OCI-M2 (cell line): ENCODE data around the gene PAX2.

Experiments used
- DNase-seq: peaks from one replicate; lab custom pipeline; 2025; ENCODE audit not compliant: unreplicated experiment; lab: John Stamatoyannopoulos, UW

The PAX2 gene

GRCh38 chr10:100811752-100812750 is 66.7 kb downstream of the PAX2 start:
- DNase-seq = no peak

GRCh38 chr10:100812978-100813377 is 67.6 kb downstream of the PAX2 start:
- no peak for DNase-seq

GRCh38 chr10:100814751-100815474 is 69.5 kb downstream of the PAX2 start:
- no peak for DNase-seq

GRCh38 chr10:100816671-100817070 is 71.3 kb downstream of the PAX2 start:
- no peak for DNase-seq

DNA sequence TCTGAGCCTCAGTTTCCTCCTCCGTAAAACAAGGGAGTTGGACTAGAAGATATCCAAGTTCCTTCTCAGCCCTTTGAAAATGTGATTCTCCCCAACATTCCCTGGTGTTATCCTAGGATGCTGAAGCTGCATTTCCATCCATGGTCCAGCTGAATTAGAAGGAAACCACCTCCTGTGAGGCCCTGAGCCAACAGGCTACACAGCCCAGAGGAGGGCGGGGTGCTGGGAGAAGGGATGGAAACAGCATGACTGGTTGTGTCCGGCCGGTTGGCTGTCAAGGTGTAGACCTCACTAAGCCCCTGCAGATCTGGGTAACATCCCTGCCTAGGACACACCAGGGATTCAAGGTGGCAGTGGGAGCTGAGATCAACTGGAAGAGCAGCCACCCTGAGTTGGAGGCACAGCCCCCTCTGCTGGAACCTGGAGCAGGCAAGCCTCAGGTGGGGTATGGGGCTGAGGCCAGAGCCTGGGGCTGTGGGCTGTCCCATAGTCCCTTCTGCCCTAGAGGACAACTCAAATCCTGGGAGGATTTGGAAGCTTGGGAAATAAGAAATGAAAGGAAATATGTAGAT is 72.0 kb downstream of the PAX2 start:
- no peak for DNase-seq

DNA sequence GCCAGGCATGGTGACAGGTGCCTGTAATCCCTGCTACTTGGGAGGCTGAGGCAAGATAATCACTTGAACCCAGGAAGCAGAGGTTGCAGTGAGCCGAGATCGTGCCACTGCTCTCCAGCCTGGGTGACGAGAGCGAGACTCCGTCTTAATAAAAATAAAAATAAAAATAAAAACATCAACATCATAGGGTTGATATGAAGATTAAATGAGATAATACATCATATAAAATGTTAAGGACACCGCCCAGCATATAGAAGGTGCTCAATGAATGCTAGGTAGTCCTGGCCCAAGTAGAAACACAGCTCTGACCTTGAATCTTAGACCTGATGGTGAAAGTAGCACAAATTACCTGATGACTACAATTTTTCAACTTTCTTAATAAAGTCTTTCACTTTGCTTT is 74.0 kb downstream of the PAX2 start:
- no peak for DNase-seq

GRCh38 chr10:100823194-100823593 is 77.8 kb downstream of the PAX2 start:
- no peak for DNase-seq

DNA sequence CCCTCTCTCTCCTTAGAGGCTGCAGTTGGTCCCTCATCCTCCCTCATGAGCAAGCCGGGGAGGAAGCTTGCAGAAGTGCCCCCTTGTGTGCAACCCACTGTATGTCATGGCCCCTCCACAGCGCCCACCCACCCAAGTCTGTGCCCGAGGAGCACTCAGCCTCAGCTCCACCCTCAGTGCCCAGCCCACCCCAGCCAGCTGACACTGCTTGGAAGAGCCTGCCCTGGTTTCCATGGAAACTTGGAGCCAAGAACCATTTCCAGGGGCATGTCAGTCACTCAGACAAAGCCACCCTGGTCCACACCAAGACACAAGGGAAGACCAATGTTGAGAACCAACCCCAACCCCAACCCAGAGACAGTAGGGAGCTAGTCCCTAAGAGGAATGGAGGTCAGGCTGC is 79.5 kb downstream of the PAX2 start:
- no peak for DNase-seq

GRCh38 chr10:100825325-100825875 is 80.0 kb downstream of the PAX2 start:
- no peak for DNase-seq

DNA sequence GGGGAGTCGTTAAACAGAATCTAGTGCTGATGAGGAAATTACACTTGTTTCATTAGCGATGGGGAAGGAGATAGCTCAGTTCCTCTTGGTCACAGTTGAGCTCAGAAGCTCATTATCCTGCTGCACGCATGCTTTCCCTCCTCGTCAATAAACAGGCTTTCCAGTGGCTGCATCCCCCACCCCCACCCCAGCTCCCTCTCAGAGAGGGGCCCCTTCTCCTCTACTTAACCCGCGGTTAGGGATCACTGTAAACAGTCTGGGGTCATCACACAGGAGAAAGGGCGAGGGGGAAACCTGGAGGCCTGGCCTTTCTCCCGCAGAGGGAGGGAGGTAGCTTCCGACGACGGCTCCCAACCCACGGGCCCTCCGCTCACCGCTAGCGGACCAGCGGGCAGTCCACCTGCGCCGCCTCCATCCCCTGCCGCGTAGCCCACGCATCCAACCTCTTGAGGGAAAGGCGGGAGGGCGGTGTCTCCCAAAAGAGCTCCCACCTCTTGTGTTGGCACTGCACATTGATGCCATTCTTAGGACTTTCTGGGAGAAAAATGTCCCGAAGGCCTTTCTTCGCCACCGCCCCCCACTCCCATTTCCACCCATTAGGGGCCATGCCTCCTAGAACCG is 80.8 kb downstream of the PAX2 start:
- DNase-seq = no peak

GRCh38 chr10:100826661-100826982 is 81.2 kb downstream of the PAX2 start:
- DNase-seq = no peak

GRCh38 chr10:100826983-100827818 is 81.8 kb downstream of the PAX2 start:
- no peak for DNase-seq

DNA sequence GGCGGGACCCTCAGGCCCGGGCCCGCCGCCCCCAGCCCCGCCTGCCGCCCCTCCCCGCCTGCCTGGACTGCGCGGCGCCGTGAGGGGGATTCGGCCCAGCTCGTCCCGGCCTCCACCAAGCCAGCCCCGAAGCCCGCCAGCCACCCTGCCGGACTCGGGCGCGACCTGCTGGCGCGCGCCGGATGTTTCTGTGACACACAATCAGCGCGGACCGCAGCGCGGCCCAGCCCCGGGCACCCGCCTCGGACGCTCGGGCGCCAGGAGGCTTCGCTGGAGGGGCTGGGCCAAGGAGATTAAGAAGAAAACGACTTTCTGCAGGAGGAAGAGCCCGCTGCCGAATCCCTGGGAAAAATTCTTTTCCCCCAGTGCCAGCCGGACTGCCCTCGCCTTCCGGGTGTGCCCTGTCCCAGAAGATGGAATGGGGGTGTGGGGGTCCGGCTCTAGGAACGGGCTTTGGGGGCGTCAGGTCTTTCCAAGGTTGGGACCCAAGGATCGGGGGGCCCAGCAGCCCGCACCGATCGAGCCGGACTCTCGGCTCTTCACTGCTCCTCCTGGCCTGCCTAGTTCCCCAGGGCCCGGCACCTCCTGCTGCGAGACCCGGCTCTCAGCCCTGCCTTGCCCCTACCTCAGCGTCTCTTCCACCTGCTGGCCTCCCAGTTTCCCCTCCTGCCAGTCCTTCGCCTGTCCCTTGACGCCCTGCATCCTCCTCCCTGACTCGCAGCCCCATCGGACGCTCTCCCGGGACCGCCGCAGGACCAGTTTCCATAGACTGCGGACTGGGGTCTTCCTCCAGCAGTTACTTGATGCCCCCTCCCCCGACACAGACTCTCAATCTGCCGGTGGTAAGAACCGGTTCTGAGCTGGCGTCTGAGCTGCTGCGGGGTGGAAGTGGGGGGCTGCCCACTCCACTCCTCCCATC is 82.7 kb downstream of the PAX2 start:
- no peak for DNase-seq

DNA sequence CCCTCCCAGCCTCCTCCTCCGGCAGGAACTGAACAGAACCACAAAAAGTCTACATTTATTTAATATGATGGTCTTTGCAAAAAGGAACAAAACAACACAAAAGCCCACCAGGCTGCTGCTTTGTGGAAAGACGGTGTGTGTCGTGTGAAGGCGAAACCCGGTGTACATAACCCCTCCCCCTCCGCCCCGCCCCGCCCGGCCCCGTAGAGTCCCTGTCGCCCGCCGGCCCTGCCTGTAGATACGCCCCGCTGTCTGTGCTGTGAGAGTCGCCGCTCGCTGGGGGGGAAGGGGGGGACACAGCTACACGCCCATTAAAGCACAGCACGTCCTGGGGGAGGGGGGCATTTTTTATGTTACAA is 83.3 kb downstream of the PAX2 start:
- no peak for DNase-seq

DNA sequence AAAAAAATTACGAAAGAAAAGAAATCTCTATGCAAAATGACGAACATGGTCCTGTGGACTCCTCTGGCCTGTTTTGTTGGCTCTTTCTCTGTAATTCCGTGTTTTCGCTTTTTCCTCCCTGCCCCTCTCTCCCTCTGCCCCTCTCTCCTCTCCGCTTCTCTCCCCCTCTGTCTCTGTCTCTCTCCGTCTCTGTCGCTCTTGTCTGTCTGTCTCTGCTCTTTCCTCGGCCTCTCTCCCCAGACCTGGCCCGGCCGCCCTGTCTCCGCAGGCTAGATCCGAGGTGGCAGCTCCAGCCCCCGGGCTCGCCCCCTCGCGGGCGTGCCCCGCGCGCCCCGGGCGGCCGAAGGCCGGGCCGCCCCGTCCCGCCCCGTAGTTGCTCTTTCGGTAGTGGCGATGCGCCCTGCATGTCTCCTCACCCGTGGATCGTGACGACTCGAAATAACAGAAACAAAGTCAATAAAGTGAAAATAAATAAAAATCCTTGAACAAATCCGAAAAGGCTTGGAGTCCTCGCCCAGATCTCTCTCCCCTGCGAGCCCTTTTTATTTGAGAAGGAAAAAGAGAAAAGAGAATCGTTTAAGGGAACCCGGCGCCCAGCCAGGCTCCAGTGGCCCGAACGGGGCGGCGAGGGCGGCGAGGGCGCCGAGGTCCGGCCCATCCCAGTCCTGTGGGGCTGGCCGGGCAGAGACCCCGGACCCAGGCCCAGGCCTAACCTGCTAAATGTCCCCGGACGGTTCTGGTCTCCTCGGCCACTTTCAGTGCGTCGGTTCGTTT is 83.9 kb downstream of the PAX2 start:
- no peak for DNase-seq

DNA sequence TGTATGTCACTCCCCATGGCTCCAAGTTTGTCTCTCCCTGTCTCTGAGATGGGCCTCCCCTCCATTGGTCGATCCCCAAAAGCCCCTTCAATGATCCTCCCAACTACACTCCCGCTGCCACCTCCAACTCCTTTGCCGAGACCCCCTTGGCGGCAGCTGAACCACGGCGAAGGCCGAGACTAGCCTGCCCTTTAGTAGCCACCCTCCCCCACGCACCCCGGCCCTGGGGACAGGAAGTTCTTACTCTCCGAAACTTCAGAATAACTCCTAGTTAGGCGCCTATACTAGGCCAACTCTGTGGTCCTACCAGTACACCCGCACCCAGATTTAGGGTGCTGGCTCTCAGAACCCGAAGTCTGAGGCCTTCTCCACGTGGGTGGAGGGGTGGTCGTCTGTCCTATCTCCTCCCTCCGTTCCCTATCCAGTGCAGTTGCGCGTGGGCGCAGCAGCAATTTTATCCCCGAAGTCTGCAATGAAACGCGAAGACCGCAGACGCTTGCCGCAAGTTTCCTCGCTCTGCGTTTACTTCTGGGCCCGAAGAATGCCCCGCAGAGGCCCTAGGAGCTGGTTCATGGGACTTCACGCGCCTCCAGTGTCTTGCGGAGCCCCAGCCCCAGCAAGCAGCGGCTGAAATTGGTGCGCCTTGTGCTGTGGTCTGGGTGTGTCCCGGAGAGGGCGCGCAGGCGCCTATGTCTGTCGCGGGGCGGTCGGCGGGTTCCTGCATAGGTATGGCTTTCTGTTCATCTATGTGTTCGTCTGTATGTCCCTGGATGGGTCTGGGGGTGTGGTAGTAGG is 84.7 kb downstream of the PAX2 start:
- no peak for DNase-seq

- DNase-seq = no peak
Observed at GRCh38 chr10:100830728-100831111, 85.3 kb downstream of the PAX2 start.

GRCh38 chr10:100831742-100832141 is 86.4 kb downstream of the PAX2 start:
- no peak for DNase-seq
